ENCODE results near the gene PSMD8. TPM values are rescaled to one million over a fixed set of nuclear protein-coding genes. Genes with fewer than 3 reads are reported as not detected.
"Not testable (repeated sequence)": the region's sequence is repeated elsewhere in the genome, so short reads cannot be mapped to it uniquely, and the experiment has no call there.

Gene PSMD8
- total RNA-seq, 4 donors from 2014 or later: 190 to 303 (median 296) TPM

DNA sequence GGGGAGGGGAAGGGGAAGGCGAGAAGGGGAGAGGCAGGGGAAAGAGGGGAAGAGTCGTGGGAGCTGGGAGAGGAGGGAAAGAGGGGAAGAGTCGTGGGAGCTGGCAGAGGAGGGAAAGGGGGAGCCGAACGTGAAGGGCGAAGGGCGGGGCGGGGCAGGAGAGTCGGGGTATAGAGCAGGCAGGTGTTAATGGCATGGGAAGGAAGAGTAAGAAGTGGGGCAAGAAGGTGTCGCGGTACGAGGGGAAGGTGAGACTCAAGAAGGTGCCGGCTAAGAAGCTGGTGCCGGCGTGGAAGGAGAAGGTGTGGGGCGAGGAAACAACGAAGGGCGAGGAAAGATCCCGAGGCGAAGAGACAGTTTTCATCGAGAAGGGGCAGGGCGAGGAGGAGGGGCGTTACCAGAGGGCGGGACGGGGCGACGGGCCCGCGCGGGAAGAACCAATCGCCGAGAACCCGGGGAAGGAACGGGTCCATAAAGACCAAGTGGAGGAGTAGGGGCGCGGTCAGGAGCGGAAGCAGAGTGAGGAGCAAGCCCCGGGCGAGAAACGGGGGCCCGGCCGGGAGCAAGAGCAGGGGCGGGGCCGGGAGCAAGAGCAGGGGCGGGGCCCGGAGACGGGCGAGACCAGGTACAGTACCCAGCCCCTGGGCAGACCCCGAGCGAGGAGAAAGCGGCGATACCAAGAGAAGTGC, 38.3 kb upstream of the PSMD8 start:
- peaks cover 4% of the 10 kb centered on the region for H3K36me3 ChIP-seq
- peak; percentile 97 to 98 for DNase-seq (ENCODE audit: low spot score in 2 of 2)
- no peaks in the 10 kb centered on the region for H3K27me3 ChIP-seq
- no peaks in the 10 kb centered on the region for H3K9me3 ChIP-seq
- peaks cover 29% of the 10 kb centered on the region for H3K4me1 ChIP-seq
- TF ChIP-seq POLR2AphosphoS5 (IDR thresholded peaks at IDR 0.05) (no peak), POLR2A (IDR thresholded peaks at IDR 0.05) (peak in 1 of 2 donors; percentile 57)
- H3K27ac ChIP-seq: peak overlapping the region; percentile 96
- WGBS: under 1% methylated on average over 52 of the region's 52 CpGs
- H3K4me3 ChIP-seq: peak overlapping the region; percentile 76

DNA sequence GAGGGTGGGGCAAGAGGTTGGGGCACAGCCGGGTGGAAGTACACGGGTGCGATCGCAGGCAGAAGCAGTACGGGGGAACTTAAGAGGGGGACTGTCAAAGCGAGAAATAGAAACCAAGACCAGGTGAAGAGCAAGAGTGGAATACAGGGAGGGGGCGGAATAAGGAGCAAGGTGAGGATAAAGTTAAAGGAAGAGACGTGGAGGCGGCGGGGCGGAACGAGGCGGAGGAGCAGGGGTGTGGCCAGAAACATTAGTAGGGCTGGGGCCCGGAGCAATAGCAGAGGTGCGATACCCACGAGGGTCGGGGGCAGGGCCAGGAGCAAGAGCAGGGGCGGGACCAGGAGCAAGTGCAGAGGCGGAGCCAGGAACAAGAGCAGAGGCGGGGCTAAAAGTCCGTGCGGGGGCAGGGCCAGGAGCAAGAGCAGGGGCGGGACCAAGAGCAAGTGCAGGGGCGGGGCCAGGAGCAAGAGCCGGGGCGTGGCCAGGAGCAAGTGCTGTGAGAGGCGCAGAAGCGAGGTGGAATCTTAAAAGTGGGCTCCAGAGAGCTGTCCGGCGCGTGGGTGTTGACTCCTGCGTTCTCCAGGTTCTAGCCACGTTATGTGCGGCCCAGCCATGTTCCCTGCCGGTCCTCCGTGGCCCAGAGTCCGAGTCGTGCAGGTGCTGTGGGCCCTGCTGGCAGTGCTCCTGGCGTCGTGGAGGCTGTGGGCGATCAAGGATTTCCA, 37.6 kb upstream of the PSMD8 start:
- DNase-seq (ENCODE audit: low spot score in 2 of 2): peak; percentile 97 to 98
- peak overlapping the region; percentile 96 for H3K27ac ChIP-seq
- TF ChIP-seq EP300 (IDR thresholded peaks at IDR 0.05) (no peak), POLR2AphosphoS5 (IDR thresholded peaks at IDR 0.05) (no peak), POLR2A (IDR thresholded peaks at IDR 0.05) (no peak)
- TF ChIP-seq, protein P1, sequence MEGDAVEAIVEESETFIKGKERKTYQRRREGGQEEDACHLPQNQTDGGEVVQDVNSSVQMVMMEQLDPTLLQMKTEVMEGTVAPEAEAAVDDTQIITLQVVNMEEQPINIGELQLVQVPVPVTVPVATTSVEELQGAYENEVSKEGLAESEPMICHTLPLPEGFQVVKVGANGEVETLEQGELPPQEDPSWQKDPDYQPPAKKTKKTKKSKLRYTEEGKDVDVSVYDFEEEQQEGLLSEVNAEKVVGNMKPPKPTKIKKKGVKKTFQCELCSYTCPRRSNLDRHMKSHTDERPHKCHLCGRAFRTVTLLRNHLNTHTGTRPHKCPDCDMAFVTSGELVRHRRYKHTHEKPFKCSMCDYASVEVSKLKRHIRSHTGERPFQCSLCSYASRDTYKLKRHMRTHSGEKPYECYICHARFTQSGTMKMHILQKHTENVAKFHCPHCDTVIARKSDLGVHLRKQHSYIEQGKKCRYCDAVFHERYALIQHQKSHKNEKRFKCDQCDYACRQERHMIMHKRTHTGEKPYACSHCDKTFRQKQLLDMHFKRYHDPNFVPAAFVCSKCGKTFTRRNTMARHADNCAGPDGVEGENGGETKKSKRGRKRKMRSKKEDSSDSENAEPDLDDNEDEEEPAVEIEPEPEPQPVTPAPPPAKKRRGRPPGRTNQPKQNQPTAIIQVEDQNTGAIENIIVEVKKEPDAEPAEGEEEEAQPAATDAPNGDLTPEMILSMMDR (IDR thresholded peaks at IDR 0.05): no peak
- H3K36me3 ChIP-seq: peaks cover 3% of the 10 kb centered on the region
- 4% methylated on average over 41 of the region's 41 CpGs for WGBS
- H3K9me3 ChIP-seq: no peaks in the 10 kb centered on the region
- peaks cover 29% of the 10 kb centered on the region for H3K4me1 ChIP-seq
- peak overlapping the region; percentile 76 for H3K4me3 ChIP-seq
- no peaks in the 10 kb centered on the region for H3K27me3 ChIP-seq

DNA sequence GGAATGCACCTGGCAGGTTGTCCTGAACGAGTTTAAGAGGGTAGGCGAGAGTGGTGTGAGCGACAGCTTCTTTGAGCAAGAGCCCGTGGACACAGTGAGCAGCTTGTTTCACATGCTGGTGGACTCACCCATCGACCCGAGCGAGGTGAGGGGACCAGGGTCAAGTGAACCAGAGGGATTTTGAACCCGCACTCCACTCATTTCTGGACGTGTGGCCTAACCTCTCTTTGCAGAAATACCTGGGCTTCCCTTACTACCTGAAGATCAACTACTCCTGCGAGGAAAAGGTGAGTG, 37.1 kb upstream of the PSMD8 start:
- DNase-seq (ENCODE audit: low spot score in 2 of 2): no peak
- Histone ChIP-seq H3K4me1 (peaks cover 29% of the 10 kb centered on the region), H3K9me3 (no peaks in the 10 kb centered on the region), H3K4me3 (peak overlapping the region; percentile 76), H3K27me3 (no peaks in the 10 kb centered on the region), H3K27ac (peak overlapping the region; percentile 96), H3K36me3 (peaks cover 3% of the 10 kb centered on the region)
- no peak for TF ChIP-seq POLR2A (IDR thresholded peaks at IDR 0.05)
- TF ChIP-seq POLR2AphosphoS5 (IDR thresholded peaks at IDR 0.05): no peak
- TF ChIP-seq, protein P1 (IDR thresholded peaks at IDR 0.05): no peak
- no peak for TF ChIP-seq EP300 (IDR thresholded peaks at IDR 0.05)
- 56% methylated on average over 10 of the region's 10 CpGs for whole genome bisulfite sequencing

DNA sequence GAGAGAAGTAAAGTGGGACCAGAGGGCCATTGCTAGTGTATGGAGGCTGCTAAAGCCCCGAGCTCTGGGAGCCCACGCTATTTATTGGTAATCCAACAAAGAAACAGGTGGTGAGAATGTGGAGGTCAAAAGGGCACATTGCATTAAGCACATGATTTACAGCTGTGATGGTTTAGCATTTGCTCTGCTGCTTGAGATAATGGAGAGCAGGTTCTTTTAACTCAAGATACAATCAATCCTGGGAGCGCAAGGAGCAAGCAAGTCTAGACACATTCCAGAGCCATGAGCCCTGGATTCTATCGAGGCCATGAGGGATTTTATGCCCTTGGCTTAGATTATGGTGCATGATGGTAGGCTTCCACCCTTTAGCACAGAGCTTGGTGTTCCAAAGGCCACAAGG, 35.4 kb upstream of the PSMD8 start:
- H3K36me3 ChIP-seq; DNase-seq (ENCODE audit: low spot score in 2 of 2); H3K4me3 ChIP-seq; H3K27me3 ChIP-seq; H3K9me3 ChIP-seq; H3K27ac ChIP-seq: not testable (repeated sequence)
- 37% methylated on average over 4 of the region's 4 CpGs for WGBS
- H3K4me1 ChIP-seq: peaks cover 29% of the 10 kb centered on the region

DNA sequence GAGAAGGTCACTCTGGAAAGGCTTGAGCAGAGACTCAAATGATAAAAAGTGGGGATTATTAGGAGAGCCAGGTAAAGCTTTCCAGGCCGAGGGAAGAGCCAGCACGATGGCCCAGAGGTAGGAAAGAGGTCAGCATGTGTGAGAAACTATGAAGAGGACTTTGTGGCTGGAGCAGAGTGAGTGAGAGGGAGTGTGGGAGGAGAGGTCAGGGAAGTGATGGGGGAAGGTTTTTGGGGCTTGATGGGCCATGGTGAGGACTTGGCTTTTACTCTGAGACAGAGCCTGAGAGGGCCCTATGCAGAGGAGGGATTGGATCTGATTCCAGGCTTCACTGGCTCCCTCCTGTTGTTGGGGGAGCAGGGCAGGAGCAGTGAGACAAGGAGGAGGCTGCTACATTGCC, 33.4 kb upstream of the PSMD8 start:
- Histone ChIP-seq H3K27me3 (no peaks in the 10 kb centered on the region), H3K27ac (no peak overlapping the region), H3K4me1 (peaks cover 25% of the 10 kb centered on the region), H3K4me3 (no peak overlapping the region), H3K9me3 (no peaks in the 10 kb centered on the region), H3K36me3 (peaks cover 16% of the 10 kb centered on the region)
- no peak for DNase-seq (ENCODE audit: low spot score in 2 of 2)
- no peak for TF ChIP-seq POLR2AphosphoS5 (IDR thresholded peaks at IDR 0.05)
- no peak for TF ChIP-seq POLR2A (IDR thresholded peaks at IDR 0.05)
- TF ChIP-seq, protein P1 (IDR thresholded peaks at IDR 0.05): no peak
- no peak for TF ChIP-seq EP300 (IDR thresholded peaks at IDR 0.05)
- WGBS: 87% methylated on average over 2 of the region's 2 CpGs

DNA sequence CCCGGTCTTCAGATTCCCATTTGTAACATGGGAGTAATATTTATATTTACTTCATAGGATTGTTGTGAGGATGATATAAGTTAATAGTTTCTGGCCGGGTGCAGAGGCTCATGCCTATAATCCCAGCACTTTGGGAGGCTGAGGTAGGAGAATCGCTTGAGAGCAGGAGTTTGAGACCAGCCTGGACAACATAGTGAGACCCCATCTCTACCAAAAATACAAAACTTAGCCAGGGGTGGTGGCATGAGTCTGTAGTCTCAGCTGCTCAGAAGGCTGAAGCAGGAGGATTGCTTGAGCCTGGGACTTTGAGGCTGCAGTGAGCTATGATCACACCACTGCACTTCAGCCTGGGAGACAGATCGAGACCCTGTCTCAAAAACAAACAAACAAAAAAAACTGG, 27.5 kb upstream of the PSMD8 start:
- Histone ChIP-seq H3K27ac (no peak overlapping the region), H3K27me3 (no peaks in the 10 kb centered on the region), H3K4me1 (no peaks in the 10 kb centered on the region), H3K4me3 (no peak overlapping the region), H3K36me3 (peaks cover 13% of the 10 kb centered on the region), H3K9me3 (no peaks in the 10 kb centered on the region)
- no peak for DNase-seq (ENCODE audit: low spot score in 2 of 2)
- TF ChIP-seq POLR2A (IDR thresholded peaks at IDR 0.05): no peak
- TF ChIP-seq, protein P1 (IDR thresholded peaks at IDR 0.05): no peak
- no peak for TF ChIP-seq EP300 (IDR thresholded peaks at IDR 0.05)
- no peak for TF ChIP-seq POLR2AphosphoS5 (IDR thresholded peaks at IDR 0.05)
- WGBS: 78% methylated on average over 4 of the region's 4 CpGs
